Liver (tissue), 9 donors: ENCODE measurements around the gene TAS1R2. TPM values are rescaled to one million over a fixed set of nuclear protein-coding genes. Genes with fewer than 3 reads are reported as not detected.

Experiments used
- DNase-seq: peaks from one replicate; pipeline ENCODE4 v3.0.0-alpha.2; 2017; ENCODE audit warnings: low spot score
- H3K27ac ChIP-seq, 2 donors: one replicate each; pipeline ENCODE4 v1.7.0; 2013; ENCODE audit warnings: inconsistent platforms in 2 of 2, low read length in 2 of 2, control low read depth in 1 of 2, low read depth in 1 of 2, mild to moderate bottlenecking in 1 of 2
- H3K27me3 ChIP-seq, 4 donors: one replicate each; pipeline versions ENCODE4 v1.6.1 to v1.7.0; 2013; ENCODE audit warnings: low read length in 3 of 4, inconsistent platforms in 1 of 4, mild to moderate bottlenecking in 1 of 4, moderate library complexity in 1 of 4; ENCODE audit not compliant: control insufficient read depth in 4 of 4, insufficient read depth in 4 of 4
- H3K36me3 ChIP-seq, 4 donors: one replicate each; pipeline versions ENCODE4 v1.6.1 to v1.7.0; 2013; ENCODE audit warnings: low read length in 3 of 4, mild to moderate bottlenecking in 3 of 4, low read depth in 1 of 4, moderate library complexity in 1 of 4; ENCODE audit not compliant: control insufficient read depth in 4 of 4, insufficient read depth in 3 of 4
- H3K4me1 ChIP-seq, 4 donors: one replicate each; pipeline versions ENCODE4 v1.6.1 to v1.7.0; 2013; ENCODE audit warnings: low read length in 3 of 4, mild to moderate bottlenecking in 3 of 4, moderate library complexity in 1 of 4; ENCODE audit not compliant: control insufficient read depth in 4 of 4, insufficient read depth in 4 of 4
- H3K4me3 ChIP-seq, 3 donors: one replicate each; pipeline versions ENCODE4 v1.6.1 to v1.7.0; 2013; ENCODE audit warnings: low read length in 3 of 3, control low read depth in 1 of 3, low read depth in 1 of 3, mild to moderate bottlenecking in 1 of 3
- H3K9ac ChIP-seq, 2 donors: one replicate each; pipeline ENCODE4 v1.7.0; 2013; ENCODE audit warnings: low read length in 2 of 2, mild to moderate bottlenecking in 2 of 2, moderate library complexity in 2 of 2, control low read depth in 1 of 2, low read depth in 1 of 2
- H3K9me3 ChIP-seq, 4 donors: one replicate each; pipeline versions ENCODE4 v1.6.1 to v1.7.0; 2013; ENCODE audit warnings: low read length in 3 of 4; ENCODE audit not compliant: control insufficient read depth in 4 of 4
- ATF3 ChIP-seq: IDR thresholded peaks from 2 replicates; pipeline ENCODE4 v1.6.1; 2016; ENCODE audit warnings: antibody characterized with exemption
- CTCF ChIP-seq: fragments of 150-350 bp; IDR thresholded peaks from 2 replicates; pipeline ENCODE4 v1.5.1; 2017; ENCODE audit warnings: improper control_type of control experiment, low read depth, low read length; ENCODE audit not compliant: missing input control
- EGR1 ChIP-seq, 2 donors: IDR thresholded peaks; 2 replicates each; pipeline ENCODE4 v1.6.1; 2016 to 2018; ENCODE audit warnings: antibody characterized with exemption in 2 of 2, low read depth in 2 of 2
- FOXA1 ChIP-seq: IDR thresholded peaks from 2 replicates; pipeline ENCODE4 v1.6.1; 2016; ENCODE audit warnings: antibody characterized with exemption
- FOXA2 ChIP-seq: IDR thresholded peaks from 2 replicates; pipeline ENCODE4 v1.6.1; 2016; ENCODE audit warnings: antibody characterized with exemption
- GABPA ChIP-seq, 2 donors: IDR thresholded peaks in 1 of 2; conservative IDR thresholded peaks in 1 of 2; 2 replicates each; pipeline ENCODE4 v1.6.1; 2016; ENCODE audit warnings: antibody characterized with exemption in 2 of 2, mild to moderate bottlenecking in 1 of 2, moderate library complexity in 1 of 2
- HNF4A ChIP-seq, 2 donors: conservative IDR thresholded peaks; 2 replicates each; pipeline ENCODE4 v1.6.1; 2016; ENCODE audit warnings: antibody characterized with exemption in 2 of 2, mild to moderate bottlenecking in 2 of 2
- JUND ChIP-seq, 2 donors: IDR thresholded peaks; 2 replicates each; pipeline ENCODE4 v1.6.1; 2016; ENCODE audit warnings: antibody characterized with exemption in 2 of 2
- NR2F2 ChIP-seq: IDR thresholded peaks from 2 replicates; pipeline ENCODE4 v1.6.1; 2016; ENCODE audit warnings: antibody characterized with exemption
- RAD21 ChIP-seq, 2 donors: IDR thresholded peaks; 2 replicates each; pipeline ENCODE4 v1.6.1; 2016; ENCODE audit warnings: antibody characterized with exemption in 2 of 2, mild to moderate bottlenecking in 2 of 2
- REST ChIP-seq: IDR thresholded peaks from 2 replicates; pipeline ENCODE4 v1.6.1; 2016; ENCODE audit warnings: antibody characterized with exemption, mild to moderate bottlenecking
- RXRA ChIP-seq, 2 donors: IDR thresholded peaks; 2 replicates each; pipeline ENCODE4 v1.6.1; 2017 to 2018; ENCODE audit warnings: antibody characterized with exemption in 2 of 2, mild to moderate bottlenecking in 1 of 2
- SP1 ChIP-seq: IDR thresholded peaks from 2 replicates; pipeline ENCODE4 v1.6.1; 2018; ENCODE audit warnings: antibody characterized with exemption, mild to moderate bottlenecking
- TAF1 ChIP-seq: conservative IDR thresholded peaks from 2 replicates; pipeline ENCODE4 v1.6.1; 2016; ENCODE audit warnings: antibody characterized with exemption, mild to moderate bottlenecking
- YY1 ChIP-seq: IDR thresholded peaks from 2 replicates; pipeline ENCODE4 v1.6.1; 2016; ENCODE audit warnings: antibody characterized with exemption, mild to moderate bottlenecking
- WGBS: extraction: QIAGEN DNeasy Blood & Tissue Kit; methylation state at CpG from one replicate; pipeline ENCODE4 v1.1.7; 2013; 5-methylcytosine and 5-hydroxymethylcytosine counted together
- polyA plus RNA-seq, 2 donors: library from polyadenylated mRNA; stranded (reverse) in 1 of 2; unstranded in 1 of 2; fragments of 200-250 nt in 1 of 2; fragments of >200 nt in 1 of 2; fragmentation: Nextera tagmentation in 1 of 2; extraction: Ambion mirVana in 1 of 2; gene quantifications; one replicate each; pipeline versions ENCODE4 v1.2.1 to v1.2.3, GENCODE V29; 2013 to 2015
- total RNA-seq, 2 donors: library from RNA; depleted of rRNA; stranded (reverse); fragments of >200 nt; gene quantifications; one replicate each; pipeline ENCODE4 v1.2.3, GENCODE V29; 2014
- donor health status: healthy.
- donor health status: healthy.
- donor health status: healthy.
- donor health status: healthy.
- donor health status: healthy.

The TAS1R2 gene
- total and polyA plus RNA-seq, 4 donors = not detected

GRCh38 chr1:18855573-18855972 is 3.9 kb downstream of the TAS1R2 start:
- no peak overlapping the region for H3K9ac ChIP-seq
- H3K36me3 ChIP-seq = no peaks in the 10 kb centered on the region
- TF ChIP-seq ATF3 (no peak), JUND (IDR thresholded peaks at IDR 0.05) (no peak), FOXA1 (no peak), REST (no peak), CTCF (no peak), YY1 (no peak), RAD21 (IDR thresholded peaks at IDR 0.05) (no peak)
- H3K4me1 ChIP-seq = no peaks in the 10 kb centered on the region
- H3K4me3 ChIP-seq = no peak overlapping the region
- no peak overlapping the region for H3K27ac ChIP-seq
- H3K27me3 ChIP-seq = peaks cover 0 to 3% (median 1%) of the 10 kb centered on the region in 4 donors
- WGBS = 74% methylated on average over 6 of the region's 6 CpGs
- DNase-seq = no peak
- no peaks in the 10 kb centered on the region for H3K9me3 ChIP-seq

- WGBS = 87% methylated on average over 49 of the region's 49 CpGs
Measured at GRCh38 chr1:18854331-18855025, 5.0 kb downstream of the TAS1R2 start.

GRCh38 chr1:18852501-18852900 is 7.0 kb downstream of the TAS1R2 start:
- Histone ChIP-seq H3K27ac (no peak overlapping the region), H3K9ac (no peak overlapping the region), H3K4me1 (no peaks in the 10 kb centered on the region), H3K27me3 (peaks cover 0 to 3% (median 1%) of the 10 kb centered on the region in 4 donors), H3K36me3 (no peaks in the 10 kb centered on the region), H3K4me3 (no peak overlapping the region), H3K9me3 (no peaks in the 10 kb centered on the region)
- DNase-seq = no peak
- TF ChIP-seq SP1 = no peak
- no peak for TF ChIP-seq FOXA2
- no peak for TF ChIP-seq NR2F2
- TF ChIP-seq GABPA (IDR thresholded peaks at IDR 0.05 in 1 of 2, conservative IDR thresholded peaks at IDR 0.05 in 1 of 2) = no peak
- TF ChIP-seq TAF1 = no peak
- no peak for TF ChIP-seq FOXA1
- no peak for TF ChIP-seq REST
- no peak for TF ChIP-seq HNF4A (conservative IDR thresholded peaks at IDR 0.05)
- TF ChIP-seq CTCF = no peak
- WGBS = 57% methylated on average over 6 of the region's 6 CpGs

More at GRCh38 chr1:18854331-18855025, 5.0 kb downstream of the TAS1R2 start:
- Histone ChIP-seq H3K27ac (no peak overlapping the region), H3K36me3 (no peaks in the 10 kb centered on the region), H3K9me3 (no peaks in the 10 kb centered on the region), H3K4me1 (no peaks in the 10 kb centered on the region), H3K9ac (no peak overlapping the region), H3K4me3 (no peak overlapping the region), H3K27me3 (peaks cover 0 to 3% (median 1%) of the 10 kb centered on the region in 4 donors)
- no peak for DNase-seq
- TF ChIP-seq JUND (IDR thresholded peaks at IDR 0.05) (no peak), SP1 (no peak), HNF4A (conservative IDR thresholded peaks at IDR 0.05) (no peak), EGR1 (IDR thresholded peaks at IDR 0.05; ENCODE audit: low read depth in 2 of 2) (no peak), GABPA (IDR thresholded peaks at IDR 0.05 in 1 of 2, conservative IDR thresholded peaks at IDR 0.05 in 1 of 2) (no peak), RAD21 (IDR thresholded peaks at IDR 0.05) (no peak), RXRA (IDR thresholded peaks at IDR 0.05) (no peak), FOXA2 (no peak)
